ENCODE measurements around the gene DCAF5. TPM values are rescaled to one million over a fixed set of nuclear protein-coding genes. Genes with fewer than 3 reads are reported as not detected.

Gene DCAF5
- total and polyA plus RNA-seq, 8 donors = 15.9 to 30.4 (median 20.2) TPM

GRCh38 chr14:69093631-69094421 lies 59.1 kb downstream of the DCAF5 start:
- ATAC-seq = peak; percentile 53 to 76 (median 69)
- H3K9me3 ChIP-seq = no peaks in the 10 kb centered on the region
- 20 to 37% methylated on average over 1 of the region's 1 CpG for WGBS, 2 donors

DNA sequence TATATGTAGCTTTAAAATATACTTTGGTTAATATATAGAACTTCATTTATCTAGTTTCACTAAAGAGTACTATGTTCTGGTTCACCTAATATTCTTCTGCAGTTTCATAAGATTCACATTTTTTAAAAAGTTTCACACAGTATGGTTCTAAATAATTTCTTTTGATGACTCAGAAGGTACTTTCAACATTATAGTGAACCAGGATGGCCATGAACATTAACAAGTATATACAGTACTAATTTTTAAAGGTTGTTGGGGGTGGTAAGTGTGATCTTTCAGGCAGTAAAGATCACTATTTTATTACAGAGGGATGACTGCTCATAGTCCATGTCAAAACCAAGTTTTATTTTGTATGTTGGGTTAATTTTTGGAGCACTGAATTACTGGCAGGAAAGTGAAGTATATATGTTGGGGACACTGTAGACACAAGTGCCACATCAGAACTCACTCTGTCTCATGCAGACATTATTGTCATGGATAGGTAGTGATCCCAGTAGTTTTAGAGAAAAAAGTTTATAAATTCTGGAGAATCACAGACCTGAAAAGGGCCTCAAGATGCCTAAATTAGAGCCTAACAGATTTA lies 60.0 kb downstream of the DCAF5 start:
- intact Hi-C loops (cut with DNase I) = loop anchor here in 2 of 3 donors (10.0 kb wide), 4 partner anchors 178 to 228 kb away; no protein-coding TSS in a partner anchor
- FAIRE-seq (no peak), ATAC-seq (no peak), DNase-seq (no peak)
- H3K4me1 ChIP-seq = peaks cover 0 to 7% (median 0%) of the 10 kb centered on the region in 3 donors
- no peaks in the 10 kb centered on the region for H3K9me3 ChIP-seq
- H3K27me3 ChIP-seq = no peaks in the 10 kb centered on the region
- peak overlapping the region in 1 of 4 donors; percentile 21 for H3K27ac ChIP-seq
- TF ChIP-seq CTCF (IDR thresholded peaks at IDR 0.05) = no peak
- peaks cover 0 to 11% (median 10%) of the 10 kb centered on the region in 3 donors for H3K36me3 ChIP-seq
- H3K4me3 ChIP-seq = no peak overlapping the region

More at GRCh38 chr14:69093631-69094421, 59.1 kb downstream of the DCAF5 start:
- Histone ChIP-seq H3K36me3 (peaks cover 0 to 11% (median 10%) of the 10 kb centered on the region in 3 donors), H3K27me3 (no peaks in the 10 kb centered on the region), H3K27ac (peak overlapping the region in 1 of 4 donors; percentile 21), H3K4me1 (peaks cover 0 to 7% (median 0%) of the 10 kb centered on the region in 3 donors), H3K4me3 (no peak overlapping the region)
- intact Hi-C loops (cut with DNase I) = loop anchor here in 2 of 3 donors (10.0 kb wide), 4 partner anchors 179 to 229 kb away; no protein-coding TSS in a partner anchor
- FAIRE-seq = no peak
- TF ChIP-seq CTCF (IDR thresholded peaks at IDR 0.05) = no peak
- no peak for DNase-seq

- WGBS, 2 donors = 91 to 98% methylated on average over 8 of the region's 8 CpGs
- ATAC-seq = no peak
- Histone ChIP-seq H3K27ac (no peak overlapping the region), H3K36me3 (peaks cover 0 to 11% (median 10%) of the 10 kb centered on the region in 3 donors), H3K4me3 (no peak overlapping the region), H3K27me3 (no peaks in the 10 kb centered on the region), H3K4me1 (peaks cover 0 to 15% (median 0%) of the 10 kb centered on the region in 3 donors), H3K9me3 (no peaks in the 10 kb centered on the region)
- no peak for TF ChIP-seq CTCF (IDR thresholded peaks at IDR 0.05)
- no peak for DNase-seq
- no peak for FAIRE-seq
- intact Hi-C loops (cut with DNase I) = loop anchor here in 2 of 3 donors (10.0 kb wide), 4 partner anchors 177 to 227 kb away; no protein-coding TSS in a partner anchor
Observed at GRCh38 chr14:69091695-69092094, 61.2 kb downstream of the DCAF5 start.

DNA sequence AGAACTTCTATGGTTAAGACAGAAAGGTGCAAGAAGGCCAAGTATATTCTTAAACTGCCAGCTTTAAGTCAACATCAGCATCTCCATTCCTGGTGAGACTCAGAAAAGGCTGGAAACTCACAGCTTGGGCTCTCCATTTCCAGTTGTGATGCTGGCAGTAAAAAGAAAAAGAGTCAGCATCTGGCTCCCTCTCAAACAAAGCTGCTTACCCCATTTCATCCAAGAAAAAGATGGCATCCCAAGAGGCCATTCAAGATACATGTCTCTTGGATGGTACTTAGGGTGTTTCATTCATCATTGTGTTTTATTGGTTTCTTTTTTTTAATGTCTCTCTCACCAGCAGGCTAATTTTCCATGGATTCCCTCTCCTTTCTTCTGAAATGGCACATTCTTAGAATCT lies 61.9 kb downstream of the DCAF5 start:
- Histone ChIP-seq H3K4me1 (peaks cover 0 to 15% (median 0%) of the 10 kb centered on the region in 3 donors), H3K4me3 (no peak overlapping the region), H3K27ac (no peak overlapping the region), H3K36me3 (peaks cover 0 to 11% (median 10%) of the 10 kb centered on the region in 3 donors), H3K9me3 (no peaks in the 10 kb centered on the region), H3K27me3 (no peaks in the 10 kb centered on the region)
- intact Hi-C loops (cut with DNase I) = loop anchor here in 2 of 3 donors (10.0 kb wide), 4 partner anchors 176 to 226 kb away; no protein-coding TSS in a partner anchor
- no peak for DNase-seq
- ATAC-seq = no peak
- FAIRE-seq = no peak
- no peak for TF ChIP-seq CTCF (IDR thresholded peaks at IDR 0.05)

Data from pancreas (tissue), 10 donors.